HG03442 (cell line): ENCODE results near the gene FUT1.
"Not testable (repeated sequence)": the region's sequence is repeated elsewhere in the genome, so short reads cannot be mapped to it uniquely, and the experiment has no call there.

Experiments used
- ATAC-seq: cut with Tn5 transposase; IDR thresholded peaks from one replicate; pipeline ENCODE4 v1.9.1; 2021; ENCODE audit warnings: mild to moderate bottlenecking, moderate library complexity; ENCODE audit not compliant: unreplicated experiment

The FUT1 gene

GRCh38 chr19:48718711-48719231, 33.7 kb downstream of the FUT1 start:
- ATAC-seq, result no peak

GRCh38 chr19:48718106-48718505, 34.3 kb downstream of the FUT1 start:
- ATAC-seq, result not testable (repeated sequence)

- ATAC-seq, result no peak
These were observed 35.7 kb downstream of the FUT1 start for GRCh38 chr19:48716562-48717291.

- ATAC-seq, result no peak
These were observed 36.7 kb downstream of the FUT1 start for GRCh38 chr19:48715681-48716171.

GRCh38 chr19:48714759-48715675, 37.4 kb downstream of the FUT1 start:
- ATAC-seq, result no peak

- peak; percentile 83 for ATAC-seq
These were observed 38.3 kb downstream of the FUT1 start for GRCh38 chr19:48713864-48714755.

GRCh38 chr19:48713041-48713863, 39.2 kb downstream of the FUT1 start:
- no peak for ATAC-seq

GRCh38 chr19:48711106-48711662, 41.3 kb downstream of the FUT1 start:
- no peak for ATAC-seq

GRCh38 chr19:48708471-48708870, 44.0 kb downstream of the FUT1 start:
- ATAC-seq, result no peak

GRCh38 chr19:48705431-48705830, 47.0 kb downstream of the FUT1 start:
- no peak for ATAC-seq

GRCh38 chr19:48703316-48703715, 49.1 kb downstream of the FUT1 start:
- ATAC-seq, result no peak

- no peak for ATAC-seq
These were observed 49.7 kb downstream of the FUT1 start for GRCh38 chr19:48702701-48703100.

- ATAC-seq, result no peak
These were observed 54.4 kb downstream of the FUT1 start for GRCh38 chr19:48698046-48698445.
